Astrocyte of the cerebellum (primary cell): ENCODE measurements around the gene CALML3.
"Not testable (repeated sequence)": the region's sequence is repeated elsewhere in the genome, so short reads cannot be mapped to it uniquely, and the experiment has no call there.

Source experiments
- DNase-seq: peaks from one replicate; pipeline ENCODE4 v3.0.0-alpha.2; 2011; ENCODE audit warnings: low read depth
- H3K4me3 ChIP-seq: 2 replicates; pipeline ENCODE4 v1.5.1; 2011; ENCODE audit warnings: mild to moderate bottlenecking, low read depth, low read length, moderate library complexity
- CTCF ChIP-seq: IDR thresholded peaks from 2 replicates; pipeline ENCODE4 v1.5.1; 2012; ENCODE audit warnings: low read length, low read depth, moderate library complexity, mild to moderate bottlenecking; ENCODE audit errors: missing control alignments
- in situ Hi-C: cut with HindIII; loops from 2 replicates; pipeline ENCODE4 v1.10.0; 2017; ENCODE audit warnings: low sequenced_read_pairs

CALML3 gene

GRCh38 chr10:5557040-5557721 is 32.4 kb downstream of the CALML3 start:
- no peak for DNase-seq
- H3K4me3 ChIP-seq: no peak overlapping the region
- in situ Hi-C loops: loop anchor here (10.0 kb wide), 1 partner anchor 62 kb away; the partner anchor contains the start of gene CALML5
- no peak for TF ChIP-seq CTCF

- H3K4me3 ChIP-seq: no peak overlapping the region
- TF ChIP-seq CTCF: no peak
- in situ Hi-C loops: loop anchor here (10.0 kb wide), 1 partner anchor 63 kb away; the partner anchor contains the start of gene CALML5
- DNase-seq: no peak
Measured at GRCh38 chr10:5557799-5558771, 33.3 kb downstream of the CALML3 start.

GRCh38 chr10:5559022-5559421 is 34.3 kb downstream of the CALML3 start:
- in situ Hi-C loops: loop anchor here (10.0 kb wide), 1 partner anchor 64 kb away; the partner anchor contains the start of gene CALML5
- not testable (repeated sequence) for DNase-seq, H3K4me3 ChIP-seq

GRCh38 chr10:5559642-5560141 is 34.9 kb downstream of the CALML3 start:
- no peak overlapping the region for H3K4me3 ChIP-seq
- no peak for TF ChIP-seq CTCF
- peak; percentile 53 for DNase-seq
- in situ Hi-C loops: loop anchor here (10.0 kb wide), 1 partner anchor 65 kb away; the partner anchor contains the start of gene CALML5

GRCh38 chr10:5560142-5560816 is 35.5 kb downstream of the CALML3 start:
- DNase-seq: no peak
- in situ Hi-C loops: no loop called here
- no peak for TF ChIP-seq CTCF
- H3K4me3 ChIP-seq: no peak overlapping the region

GRCh38 chr10:5560817-5561703 is 36.3 kb downstream of the CALML3 start:
- in situ Hi-C loops: no loop called here
- TF ChIP-seq CTCF: no peak
- no peak for DNase-seq
- no peak overlapping the region for H3K4me3 ChIP-seq
